GM12891 (cell line): ENCODE results near the gene RYR2.

Experiments used
- POLR2A ChIP-seq: IDR thresholded peaks from 2 replicates; pipeline ENCODE4 v1.6.1; 2011; ENCODE audit warnings: low read depth, low read length, control low read depth
- POLR2AphosphoS5 ChIP-seq: IDR thresholded peaks from 2 replicates; pipeline ENCODE4 v1.6.1; 2011; ENCODE audit warnings: low read depth, low read length, control low read depth
- POU2F2 ChIP-seq: IDR thresholded peaks from 2 replicates; pipeline ENCODE4 v1.6.1; 2011; ENCODE audit warnings: low read depth, mild to moderate bottlenecking, control low read depth, low read length, moderate library complexity
- SPI1 ChIP-seq: IDR thresholded peaks from 2 replicates; pipeline ENCODE4 v1.6.1; 2011; ENCODE audit warnings: low read depth, low read length, control low read depth
- TAF1 ChIP-seq: IDR thresholded peaks from 2 replicates; pipeline ENCODE4 v1.6.1; 2011; ENCODE audit warnings: low read depth, low read length, control low read depth

DNA sequence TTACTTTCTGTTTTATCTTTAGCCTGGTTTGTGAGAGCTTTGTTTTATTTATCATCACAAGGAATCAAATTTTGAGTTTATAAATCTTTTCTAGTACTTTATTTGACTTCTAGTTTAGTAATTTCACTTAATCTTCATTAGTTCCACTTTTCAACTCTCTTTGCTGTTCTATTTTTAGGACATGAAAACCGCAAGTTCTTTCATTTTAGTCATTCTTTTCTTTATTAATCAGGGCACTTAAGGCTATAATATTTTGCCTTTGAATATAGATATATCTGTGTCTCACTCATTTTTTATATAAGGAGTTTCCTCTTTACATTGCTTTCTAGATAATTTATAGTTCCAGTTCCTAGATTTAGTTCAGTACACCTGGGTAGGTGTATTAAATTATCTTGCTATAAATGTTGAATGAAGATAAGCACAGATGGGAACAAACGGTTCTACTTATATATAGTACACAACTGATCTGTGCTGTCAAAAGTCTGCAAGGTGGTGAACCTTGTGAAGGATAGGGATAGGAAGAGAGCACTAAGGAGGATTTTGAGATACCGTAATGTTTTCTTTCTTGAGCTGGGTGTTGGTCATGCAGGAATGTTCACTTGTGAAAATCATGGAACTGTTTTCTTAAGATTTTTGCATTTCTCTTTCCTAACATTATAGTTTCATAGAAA is 402.3 kb downstream of the RYR2 start:
- TF ChIP-seq POLR2A = no peak
- TF ChIP-seq TAF1 = no peak
- TF ChIP-seq POLR2AphosphoS5 = no peak
- no peak for TF ChIP-seq SPI1
- TF ChIP-seq POU2F2 = no peak
